Suppressor macrophage (primary cell): ENCODE results near the gene KRR1.
"Not testable (repeated sequence)": the region's sequence is repeated elsewhere in the genome, so short reads cannot be mapped to it uniquely, and the experiment has no call there.

Experiments
- DNase-seq, 4 experiments: peaks; one replicate each; pipeline ENCODE4 v3.0.0-alpha.2; 2020 to 2022

Gene KRR1

GRCh38 chr12:75476071-75476470 lies 35.3 kb downstream of the KRR1 start:
- DNase-seq = peak; percentile 36 to 61 (median 40)

GRCh38 chr12:75474116-75474515 lies 37.3 kb downstream of the KRR1 start:
- no peak for DNase-seq

GRCh38 chr12:75471902-75472890 lies 39.2 kb downstream of the KRR1 start:
- DNase-seq = peak; percentile 65 to 92 (median 79)

- DNase-seq = no peak
Observed at GRCh38 chr12:75460204-75460603, 51.2 kb downstream of the KRR1 start.

GRCh38 chr12:75459755-75460154 lies 51.7 kb downstream of the KRR1 start:
- no peak for DNase-seq

GRCh38 chr12:75457866-75458265 lies 53.5 kb downstream of the KRR1 start:
- not testable (repeated sequence) for DNase-seq

GRCh38 chr12:75457191-75457590 lies 54.2 kb downstream of the KRR1 start:
- peak in 1 of 4 experiments; percentile 38 for DNase-seq

- peak in 3 of 4 experiments; percentile 18 to 38 (median 22) for DNase-seq
Observed at GRCh38 chr12:75455839-75456238, 55.6 kb downstream of the KRR1 start.

GRCh38 chr12:75452675-75453330 lies 58.6 kb downstream of the KRR1 start:
- DNase-seq = no peak

- DNase-seq = no peak
Observed at GRCh38 chr12:75447691-75448393, 63.6 kb downstream of the KRR1 start.

GRCh38 chr12:75446857-75447256 lies 64.6 kb downstream of the KRR1 start:
- no peak for DNase-seq

GRCh38 chr12:75445137-75445507 lies 66.3 kb downstream of the KRR1 start:
- DNase-seq = peak in 1 of 4 experiments; percentile 16

GRCh38 chr12:75444429-75445136 lies 66.8 kb downstream of the KRR1 start:
- DNase-seq = peak; percentile 39 to 54 (median 48)

GRCh38 chr12:75443709-75444108 lies 67.7 kb downstream of the KRR1 start:
- DNase-seq = peak in 1 of 4 experiments; percentile 16

GRCh38 chr12:75442454-75442853 lies 69.0 kb downstream of the KRR1 start:
- DNase-seq = not testable (repeated sequence)

- DNase-seq = not testable (repeated sequence)
Observed at GRCh38 chr12:75441687-75442449, 69.5 kb downstream of the KRR1 start.
